SH-SY5Y (cell line): ENCODE results near the gene CLMN.

ENCODE experiments used
- GATA2 ChIP-seq: IDR thresholded peaks from 2 replicates; pipeline ENCODE4 v1.6.1; 2011; ENCODE audit warnings: mild to moderate bottlenecking, low read depth, low read length
- GATA3 ChIP-seq: IDR thresholded peaks from 2 replicates; pipeline ENCODE4 v1.6.1; 2011; ENCODE audit warnings: low read depth, mild to moderate bottlenecking, low read length, moderate library complexity

DNA sequence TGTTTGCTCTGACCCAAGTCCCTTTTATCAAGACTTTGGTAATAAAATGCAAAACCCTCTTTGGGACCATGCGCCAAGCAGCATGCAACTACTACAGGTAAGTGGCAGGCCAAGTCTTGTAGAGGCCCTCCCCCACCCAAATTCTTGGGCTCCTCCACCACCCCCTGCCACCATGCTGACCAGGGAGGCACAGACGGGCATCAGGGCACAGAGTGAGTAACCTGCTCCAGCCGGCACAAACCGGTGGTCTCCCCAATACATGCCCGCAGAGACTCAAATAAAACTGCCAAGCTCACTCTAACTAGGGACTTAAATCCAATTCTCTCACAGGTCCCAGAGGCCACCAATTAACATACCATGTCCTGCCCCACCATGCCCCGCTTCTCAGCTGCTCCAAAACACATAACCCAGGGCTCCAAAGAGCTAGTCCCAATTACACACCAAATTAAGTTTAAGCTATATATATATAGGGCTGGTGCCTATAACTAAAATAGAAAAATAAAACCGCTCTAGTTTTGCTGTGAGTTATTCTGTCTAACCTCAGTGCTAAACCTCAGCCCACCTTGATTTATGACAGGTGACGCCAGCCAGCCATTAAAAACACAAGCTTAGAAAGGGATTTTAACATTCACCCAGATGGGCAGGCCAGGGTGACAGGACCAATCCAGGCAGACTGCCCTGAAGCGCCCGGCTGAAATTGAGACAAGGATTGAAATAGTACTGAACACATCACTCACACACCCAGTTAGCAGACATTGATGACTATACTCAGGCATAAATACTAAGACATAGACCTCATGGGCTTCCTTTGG, 81.0 kb downstream of the CLMN start:
- no peak for TF ChIP-seq GATA3
- TF ChIP-seq GATA2: no peak
